ENCODE data around the gene SEMA7A. TPM values are rescaled to one million over a fixed set of nuclear protein-coding genes. Genes with fewer than 3 reads are reported as not detected.

The SEMA7A gene
- 10.3 and 83.3 TPM in 2 replicates for total RNA-seq

GRCh38 chr15:74433592-74434262 lies at the start of gene SEMA7A:
SEMA7A (minus strand) TSS chr15:74433958; CDS start chr15:74433918, 40 bp downstream.

GRCh38 chr15:74460871-74461846 lies 27.4 kb upstream of the SEMA7A start, which contains the start of gene UBL7:
UBL7 (minus strand) TSS chr15:74461160; CDS start chr15:74458867, 2,293 bp downstream.

GRCh38 chr15:74367296-74367854 lies 66.4 kb downstream of the SEMA7A start, which contains the start of gene CYP11A1:
CYP11A1 (minus strand) TSS chr15:74367646; CDS start chr15:74367585, 61 bp downstream.

Small RNA genes within 50 kb of the gene (small RNA-seq; reads per million reads assigned to genes)
- 0.11 reads per million for gene MIR6881

Other genes with a start within 250 kb of the SEMA7A start
- gene STRA6, start 231.2 kb downstream of the SEMA7A start, total RNA-seq: not detected in 2 replicates
- gene CCDC33, start 197.6 kb downstream of the SEMA7A start, total RNA-seq: not detected in 2 replicates
- 0.78 and 1.8 TPM in 2 replicates for gene CYP11A1, start 66.3 kb downstream of the SEMA7A start, total RNA-seq
- 39.7 and 41.4 TPM in 2 replicates for gene UBL7, start 27.2 kb upstream of the SEMA7A start, total RNA-seq
- gene ARID3B, start 107.3 kb upstream of the SEMA7A start, total RNA-seq: 1.1 and 2.9 TPM in 2 replicates
- 35.3 and 40.5 TPM in 2 replicates for gene CLK3, start 181.9 kb upstream of the SEMA7A start, total RNA-seq